Measurements from ENCODE around the gene SRSF10. TPM values are rescaled to one million over a fixed set of nuclear protein-coding genes. Genes with fewer than 3 reads are reported as not detected.

The SRSF10 gene
- total RNA-seq, 1 experiment from 2014 or later: 142 TPM

DNA sequence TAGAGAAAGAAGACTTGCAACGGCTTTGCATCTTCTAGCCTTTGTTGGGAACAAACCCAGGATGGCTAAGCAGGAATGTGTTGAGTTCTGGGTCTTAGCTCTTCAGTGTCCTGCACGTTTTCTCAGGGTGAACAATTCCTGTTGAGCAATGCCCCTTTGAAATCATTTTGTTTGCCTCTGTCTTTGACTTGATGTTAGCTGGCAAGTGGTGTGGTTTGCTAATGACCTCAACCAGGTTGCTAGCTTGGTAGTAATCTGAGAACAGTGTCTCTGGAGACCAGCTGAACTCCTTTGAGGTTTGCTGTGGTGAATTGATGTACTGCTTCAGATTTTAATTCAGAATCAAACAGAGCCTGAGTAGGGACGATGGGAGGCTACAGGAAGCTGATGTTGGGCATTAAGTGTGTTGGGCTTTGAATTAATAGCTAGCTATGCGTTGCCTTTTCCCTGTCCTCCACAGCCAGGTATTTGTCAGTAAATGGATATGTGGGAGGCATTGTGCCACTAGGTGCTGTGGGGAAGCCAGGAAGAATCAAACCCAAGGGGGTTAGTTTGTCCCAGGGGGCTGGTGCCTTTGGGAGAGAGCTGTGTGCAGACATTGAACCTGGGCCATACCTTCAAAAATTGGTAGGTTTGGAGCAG is 23.3 kb upstream of the SRSF10 start:
- Histone ChIP-seq H3K9me2 (ENCODE audit: insufficient read depth) (no peaks in the 10 kb centered on the region), H3K27me3 (ENCODE audit: insufficient read depth, low read length) (no peaks in the 10 kb centered on the region), H4K20me1 (ENCODE audit: insufficient read depth) (no peaks in the 10 kb centered on the region), H3K27ac (ENCODE audit: low read depth, low read length) (no peak overlapping the region), H3K4me3 (replicated peaks in 1 of 2; ENCODE audit: low read depth in 1 of 2, low read length in 2 of 2) (no peak overlapping the region), H3K36me3 (ENCODE audit: control insufficient read depth in 1 of 2, insufficient read depth in 2 of 2, low read length in 2 of 2) (no peaks in the 10 kb centered on the region), H3K79me2 (ENCODE audit: insufficient read depth, low read length) (no peaks in the 10 kb centered on the region), H3K9ac (ENCODE audit: low read length) (no peak overlapping the region), H3K4me1 (ENCODE audit: control insufficient read depth in 1 of 2, insufficient read depth in 2 of 2, low read length in 2 of 2) (peaks cover 5 to 9% of the 10 kb centered on the region in 2 experiments; a peak in 2 of 4 replicates), H3K4me2 (ENCODE audit: low read length) (no peak overlapping the region), H3K9me3 (ENCODE audit: control insufficient read depth in 1 of 2, insufficient read depth in 1 of 2, low read depth in 1 of 2, low read length in 2 of 2) (no peaks in the 10 kb centered on the region), H2AFZ (ENCODE audit: low read depth, low read length, poor library complexity, severe bottlenecking) (no peak overlapping the region)
- BruUV-seq (replicated peaks): no TSS peak
- no peak for DNase-seq (ENCODE audit: low read depth, low spot score)
- TF ChIP-seq EZH2 (IDR thresholded peaks at IDR 0.05) (no peak), SIN3A (IDR thresholded peaks at IDR 0.05; ENCODE audit: low read depth) (no peak), ZFX (IDR thresholded peaks at IDR 0.05) (no peak), REST (IDR thresholded peaks at IDR 0.05; ENCODE audit: low read depth) (no peak), ELF1 (IDR thresholded peaks at IDR 0.05; ENCODE audit: borderline replicate concordance, low read depth) (no peak), YY1 (IDR thresholded peaks at IDR 0.05; ENCODE audit: extremely low read depth, insufficient replicate concordance, low read depth, low read length) (no peak), SP1 (IDR thresholded peaks at IDR 0.05; ENCODE audit: low read depth) (no peak), EZH2phosphoT487 (IDR thresholded peaks at IDR 0.05; ENCODE audit: borderline replicate concordance) (no peak), ATF3 (IDR thresholded peaks at IDR 0.05) (no peak), POLR2AphosphoS5 (IDR thresholded peaks at IDR 0.05; ENCODE audit: low read depth, low read length) (no peak), FOSL1 (IDR thresholded peaks at IDR 0.05; ENCODE audit: low read depth) (no peak), SRF (IDR thresholded peaks at IDR 0.05; ENCODE audit: low read depth) (no peak), TCF7L2 (IDR thresholded peaks at IDR 0.05; ENCODE audit: borderline replicate concordance, extremely low read depth, insufficient read depth, insufficient read length) (no peak), RAD21 (IDR thresholded peaks at IDR 0.05; ENCODE audit: low read depth) (no peak), POLR2A (IDR thresholded peaks at IDR 0.05; ENCODE audit: borderline replicate concordance, extremely low read depth, insufficient read depth, insufficient read length) (no peak)
- TF ChIP-seq, protein P1, sequence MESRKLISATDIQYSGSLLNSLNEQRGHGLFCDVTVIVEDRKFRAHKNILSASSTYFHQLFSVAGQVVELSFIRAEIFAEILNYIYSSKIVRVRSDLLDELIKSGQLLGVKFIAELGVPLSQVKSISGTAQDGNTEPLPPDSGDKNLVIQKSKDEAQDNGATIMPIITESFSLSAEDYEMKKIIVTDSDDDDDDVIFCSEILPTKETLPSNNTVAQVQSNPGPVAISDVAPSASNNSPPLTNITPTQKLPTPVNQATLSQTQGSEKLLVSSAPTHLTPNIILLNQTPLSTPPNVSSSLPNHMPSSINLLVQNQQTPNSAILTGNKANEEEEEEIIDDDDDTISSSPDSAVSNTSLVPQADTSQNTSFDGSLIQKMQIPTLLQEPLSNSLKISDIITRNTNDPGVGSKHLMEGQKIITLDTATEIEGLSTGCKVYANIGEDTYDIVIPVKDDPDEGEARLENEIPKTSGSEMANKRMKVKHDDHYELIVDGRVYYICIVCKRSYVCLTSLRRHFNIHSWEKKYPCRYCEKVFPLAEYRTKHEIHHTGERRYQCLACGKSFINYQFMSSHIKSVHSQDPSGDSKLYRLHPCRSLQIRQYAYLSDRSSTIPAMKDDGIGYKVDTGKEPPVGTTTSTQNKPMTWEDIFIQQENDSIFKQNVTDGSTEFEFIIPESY (IDR thresholded peaks at IDR 0.05; ENCODE audit: extremely low read depth, insufficient replicate concordance, low read length): no peak
- CTCF ChIA-PET: interaction anchor here (1.8 kb wide), 1 partner anchor 24 kb away, joined by 5 read pairs; no protein-coding TSS in a partner anchor
- ATAC-seq: no peak
- intact Hi-C loops (cut with micrococcal nuclease): no loop called here
- POLR2A ChIA-PET: interaction anchor here (1.2 to 1.8 kb wide), 2 partner anchors 16 to 44 kb away, joined by 3 to 6 read pairs; no protein-coding TSS in a partner anchor
- RAD21 ChIA-PET (ENCODE audit: low non-redundant PET in 1 of 2, low total read pairs in 2 of 2, uncharacterized antibody in 2 of 2, unreplicated experiment in 2 of 2): no interaction called here
